ENCODE measurements around the gene ZDHHC22. TPM values are rescaled to one million over a fixed set of nuclear protein-coding genes. Genes with fewer than 3 reads are reported as not detected.

The ZDHHC22 gene
- total RNA-seq, 1 donor = not detected

DNA sequence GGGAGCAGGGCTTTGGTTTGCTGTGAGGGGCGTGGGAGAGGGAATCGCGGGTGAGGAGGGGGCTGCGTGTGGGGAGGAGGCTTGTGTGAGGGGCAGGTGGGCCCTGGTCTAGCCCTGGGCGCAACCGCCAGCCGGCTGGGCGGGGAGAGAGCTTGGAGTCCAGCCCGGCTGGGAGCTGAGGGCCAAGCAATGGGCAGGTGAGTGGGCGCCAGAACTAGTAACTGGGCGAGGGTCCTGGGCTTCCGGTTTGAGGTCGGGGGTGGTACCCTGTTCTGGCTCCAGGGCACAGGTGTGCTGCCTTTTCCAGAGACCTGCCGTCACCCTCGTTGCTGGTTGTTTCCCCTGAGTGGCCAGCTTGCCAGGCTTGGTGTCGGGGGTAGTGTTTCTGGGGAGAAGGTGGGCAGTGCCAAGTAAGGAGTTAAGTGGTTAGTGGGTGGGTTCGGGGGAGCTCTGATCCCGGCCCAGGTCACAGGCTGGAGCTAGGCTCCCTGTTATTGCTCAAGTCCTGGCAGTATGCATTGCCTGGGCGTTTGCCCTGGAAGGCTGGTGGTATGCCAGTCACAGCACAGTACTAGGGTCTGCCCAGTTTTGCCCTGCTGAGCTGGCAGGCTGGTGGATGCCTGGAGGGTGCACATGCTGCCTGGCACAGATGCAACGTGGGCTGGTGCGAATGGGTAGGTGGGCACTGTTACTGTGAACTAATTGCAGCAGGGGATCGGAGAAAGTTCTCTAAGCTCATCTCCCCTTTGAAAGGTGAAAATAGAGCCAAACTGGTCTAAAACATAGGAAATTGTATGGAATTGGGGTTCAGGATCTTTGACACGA is 42.9 kb downstream of the ZDHHC22 start:
- peaks cover 3% of the 10 kb centered on the region for H4K20me1 ChIP-seq (ENCODE audit: insufficient read depth, low read length)
- H3K27me3 ChIP-seq (ENCODE audit: insufficient read depth, low read length) = no peaks in the 10 kb centered on the region
- TF ChIP-seq, protein P1, sequence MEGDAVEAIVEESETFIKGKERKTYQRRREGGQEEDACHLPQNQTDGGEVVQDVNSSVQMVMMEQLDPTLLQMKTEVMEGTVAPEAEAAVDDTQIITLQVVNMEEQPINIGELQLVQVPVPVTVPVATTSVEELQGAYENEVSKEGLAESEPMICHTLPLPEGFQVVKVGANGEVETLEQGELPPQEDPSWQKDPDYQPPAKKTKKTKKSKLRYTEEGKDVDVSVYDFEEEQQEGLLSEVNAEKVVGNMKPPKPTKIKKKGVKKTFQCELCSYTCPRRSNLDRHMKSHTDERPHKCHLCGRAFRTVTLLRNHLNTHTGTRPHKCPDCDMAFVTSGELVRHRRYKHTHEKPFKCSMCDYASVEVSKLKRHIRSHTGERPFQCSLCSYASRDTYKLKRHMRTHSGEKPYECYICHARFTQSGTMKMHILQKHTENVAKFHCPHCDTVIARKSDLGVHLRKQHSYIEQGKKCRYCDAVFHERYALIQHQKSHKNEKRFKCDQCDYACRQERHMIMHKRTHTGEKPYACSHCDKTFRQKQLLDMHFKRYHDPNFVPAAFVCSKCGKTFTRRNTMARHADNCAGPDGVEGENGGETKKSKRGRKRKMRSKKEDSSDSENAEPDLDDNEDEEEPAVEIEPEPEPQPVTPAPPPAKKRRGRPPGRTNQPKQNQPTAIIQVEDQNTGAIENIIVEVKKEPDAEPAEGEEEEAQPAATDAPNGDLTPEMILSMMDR (IDR thresholded peaks at IDR 0.05; ENCODE audit: extremely low read depth, low read depth, low read length) = no peak
- peak overlapping the region; percentile 91 for H3K4me2 ChIP-seq (ENCODE audit: insufficient read depth, low read length)
- peak overlapping the region; percentile 99 for H3K4me3 ChIP-seq (ENCODE audit: insufficient read depth, low read length)
- peak overlapping the region; percentile 94 for H3K27ac ChIP-seq (ENCODE audit: low read depth, low read length)
- peaks cover 17% of the 10 kb centered on the region for H3K4me1 ChIP-seq (ENCODE audit: insufficient read depth, low read length)
- H3K36me3 ChIP-seq (ENCODE audit: insufficient read depth, low read length) = no peaks in the 10 kb centered on the region
- no peaks in the 10 kb centered on the region for H3K9me3 ChIP-seq (ENCODE audit: low read depth, low read length)
- H2AFZ ChIP-seq (ENCODE audit: low read length) = peak overlapping the region; percentile 100
- no peak for DNase-seq (ENCODE audit: insufficient read length, low spot score, missing footprints)
- peaks cover 48% of the 10 kb centered on the region for H3K79me2 ChIP-seq (ENCODE audit: insufficient read depth, low read length)

DNA sequence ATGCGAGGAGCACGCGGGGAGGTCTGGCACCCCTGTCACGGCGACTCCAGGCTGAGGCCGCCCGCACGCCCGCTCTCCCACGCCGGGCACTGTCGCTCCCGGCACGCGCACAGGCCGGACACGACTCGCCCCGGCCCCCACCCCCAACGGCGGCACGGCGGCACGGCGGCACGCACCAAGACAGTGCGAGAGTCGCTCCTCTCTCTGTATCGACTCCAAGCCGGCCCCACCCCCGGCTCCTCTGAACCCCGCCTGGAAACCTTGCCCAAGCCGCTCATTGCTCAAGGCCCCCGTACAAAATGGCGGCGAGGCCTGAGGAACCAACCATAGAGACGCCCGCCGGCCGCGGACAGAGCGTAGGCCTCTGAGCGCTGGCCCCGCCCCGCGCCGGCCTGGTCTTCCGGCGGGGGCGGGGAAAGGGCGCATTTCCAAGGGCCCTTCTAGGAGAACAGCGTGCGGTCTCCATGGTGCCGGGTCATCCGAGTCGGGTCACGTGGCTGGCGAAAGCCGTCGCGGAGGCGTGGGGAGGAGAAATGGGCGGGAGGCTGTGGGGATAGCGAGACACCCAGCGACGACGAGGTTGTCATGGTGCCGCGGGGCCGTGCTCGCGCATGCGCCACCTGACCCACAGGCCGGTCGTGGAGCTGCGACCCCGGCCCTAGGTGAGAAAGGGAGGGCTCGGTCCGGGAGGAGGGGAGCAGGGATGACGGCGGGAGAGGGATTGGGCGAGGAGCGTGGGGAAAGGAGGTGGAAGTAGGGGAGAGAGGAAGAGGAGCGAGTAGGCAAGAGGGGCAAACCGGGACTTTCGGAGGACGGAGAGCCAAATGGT is 43.7 kb downstream of the ZDHHC22 start, which contains the start of gene CIPC:
Gene CIPC, plus strand, starts transcription at position 559 of the 829 bp plus-strand sequence. CDS start 7,451 bp downstream, outside the sequence.
- H3K9me3 ChIP-seq (ENCODE audit: low read depth, low read length) = no peaks in the 10 kb centered on the region
- H3K27me3 ChIP-seq (ENCODE audit: insufficient read depth, low read length) = no peaks in the 10 kb centered on the region
- no peaks in the 10 kb centered on the region for H3K36me3 ChIP-seq (ENCODE audit: insufficient read depth, low read length)
- peak within 1 kb of the TSS; percentile 100 for H2AFZ ChIP-seq (ENCODE audit: low read length)
- peaks cover 3% of the 10 kb centered on the region for H4K20me1 ChIP-seq (ENCODE audit: insufficient read depth, low read length)
- peaks cover 17% of the 10 kb centered on the region for H3K4me1 ChIP-seq (ENCODE audit: insufficient read depth, low read length)
- peaks cover 42% of the 10 kb centered on the region for H3K79me2 ChIP-seq (ENCODE audit: insufficient read depth, low read length)
- peak; percentile 99 for DNase-seq (ENCODE audit: insufficient read length, low spot score, missing footprints)
- peak within 1 kb of the TSS; percentile 98 for H3K4me2 ChIP-seq (ENCODE audit: insufficient read depth, low read length)
- H3K4me3 ChIP-seq (ENCODE audit: insufficient read depth, low read length) = peak within 1 kb of the TSS; percentile 99
- TF ChIP-seq, protein P1 (IDR thresholded peaks at IDR 0.05; ENCODE audit: extremely low read depth, low read depth, low read length) = no peak
- peak within 1 kb of the TSS; percentile 94 for H3K27ac ChIP-seq (ENCODE audit: low read depth, low read length)

DNA sequence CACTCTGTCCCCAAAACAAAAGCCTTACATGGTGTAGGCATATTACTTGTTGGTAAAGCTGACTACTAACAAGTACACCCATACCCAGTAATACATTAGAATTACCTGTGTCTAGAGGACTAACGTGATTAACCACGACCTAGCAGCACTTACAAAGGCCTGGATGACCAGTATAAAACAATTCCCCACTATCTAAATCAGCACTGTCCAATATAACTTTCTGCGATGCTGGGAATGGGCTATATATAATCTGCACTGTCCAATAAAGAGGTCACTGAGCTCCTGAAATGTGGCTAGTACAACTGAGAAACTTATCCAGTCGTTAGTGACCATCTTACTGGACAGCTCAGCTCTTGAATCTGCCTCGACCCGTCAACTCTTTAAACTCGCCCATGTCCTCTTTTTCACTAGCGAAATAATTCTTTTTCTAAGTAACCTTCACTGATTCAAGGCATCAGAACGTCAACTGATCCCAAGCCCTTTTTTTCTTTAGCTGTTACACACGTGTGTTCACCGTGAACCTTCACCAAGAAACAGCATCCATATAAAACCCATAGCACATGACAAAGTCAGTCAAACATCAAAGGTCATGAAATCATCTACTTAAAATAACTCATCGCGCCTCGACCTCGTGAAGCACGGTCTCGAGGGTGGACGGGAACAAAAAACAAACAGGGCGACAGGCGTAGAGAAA is 44.4 kb downstream of the ZDHHC22 start:
- Histone ChIP-seq H3K4me3 (ENCODE audit: insufficient read depth, low read length) (peak overlapping the region; percentile 99), H3K4me2 (ENCODE audit: insufficient read depth, low read length) (peak overlapping the region; percentile 98), H3K27me3 (ENCODE audit: insufficient read depth, low read length) (no peaks in the 10 kb centered on the region), H3K9me3 (ENCODE audit: low read depth, low read length) (no peaks in the 10 kb centered on the region), H3K36me3 (ENCODE audit: insufficient read depth, low read length) (no peaks in the 10 kb centered on the region), H3K27ac (ENCODE audit: low read depth, low read length) (peak overlapping the region; percentile 94), H2AFZ (ENCODE audit: low read length) (peak overlapping the region; percentile 87), H3K79me2 (ENCODE audit: insufficient read depth, low read length) (peaks cover 35% of the 10 kb centered on the region), H4K20me1 (ENCODE audit: insufficient read depth, low read length) (peaks cover 3% of the 10 kb centered on the region), H3K4me1 (ENCODE audit: insufficient read depth, low read length) (peaks cover 17% of the 10 kb centered on the region)
- peak; percentile 78 for DNase-seq (ENCODE audit: insufficient read length, low spot score, missing footprints)
- TF ChIP-seq, protein P1 (IDR thresholded peaks at IDR 0.05; ENCODE audit: extremely low read depth, low read depth, low read length) = no peak

All from osteoblast (primary cell).